HEK293T (cell line): Measurements from ENCODE around the gene CD80.
"Not testable (repeated sequence)": the region's sequence is repeated elsewhere in the genome, so short reads cannot be mapped to it uniquely, and the experiment has no call there.

Source experiments
- CTCF ChIA-PET: fragments of 350-600 bp; formaldehyde crosslinking; extraction: SDS; loops from one replicate; lab custom pipeline; 2021; ENCODE audit warnings: antibody characterized with exemption, inconsistent platforms; lab: Yijun Ruan, JAX
- POLR2A ChIA-PET: fragments of 350-600 bp; formaldehyde crosslinking; extraction: SDS; loops from one replicate; lab custom pipeline; 2020; ENCODE audit warnings: antibody characterized with exemption, inconsistent platforms; lab: Yijun Ruan, JAX
- DNase-seq: peaks from one replicate; pipeline ENCODE4 v3.0.0; 2012; ENCODE audit warnings: mixed read lengths; ENCODE audit errors: extremely low spot score
- ARNT ChIP-seq: fragments of 450-650 bp; IDR thresholded peaks from 2 replicates; pipeline ENCODE4 v1.6.1; 2017; ENCODE audit warnings: mild to moderate bottlenecking
- BHLHE40 ChIP-seq: fragments of 450-650 bp; IDR thresholded peaks from 2 replicates; pipeline ENCODE4 v1.6.1; 2016; ENCODE audit warnings: mild to moderate bottlenecking, moderate library complexity, borderline replicate concordance
- CTBP1 ChIP-seq: fragments of 450-650 bp; IDR thresholded peaks from 2 replicates; pipeline ENCODE4 v1.6.1; 2016; ENCODE audit warnings: borderline replicate concordance
- ELF4 ChIP-seq: fragments of 450-650 bp; IDR thresholded peaks from 2 replicates; pipeline ENCODE4 v1.6.1; 2017; ENCODE audit warnings: antibody characterized with exemption
- FOXA1 ChIP-seq: fragments of 450-650 bp; IDR thresholded peaks from 2 replicates; pipeline ENCODE4 v1.6.1; 2016; ENCODE audit warnings: mild to moderate bottlenecking
- FOXK2 ChIP-seq: fragments of 450-650 bp; IDR thresholded peaks from 2 replicates; pipeline ENCODE4 v1.6.1; 2016; ENCODE audit warnings: mild to moderate bottlenecking
- FOXM1 ChIP-seq: fragments of 450-650 bp; IDR thresholded peaks from 2 replicates; pipeline ENCODE4 v1.6.1; 2017; ENCODE audit warnings: mild to moderate bottlenecking, borderline replicate concordance
- HDGF ChIP-seq: fragments of 450-650 bp; IDR thresholded peaks from 2 replicates; pipeline ENCODE4 v1.6.1; 2017; ENCODE audit warnings: antibody characterized with exemption, borderline replicate concordance
- L3MBTL2 ChIP-seq: fragments of 450-650 bp; conservative IDR thresholded peaks from 2 replicates; pipeline ENCODE4 v1.6.1; 2016; ENCODE audit warnings: mild to moderate bottlenecking
- LEF1 ChIP-seq: fragments of 450-650 bp; IDR thresholded peaks from 2 replicates; pipeline ENCODE4 v1.6.1; 2017; ENCODE audit warnings: mild to moderate bottlenecking, borderline replicate concordance
- NFRKB ChIP-seq: fragments of 450-650 bp; IDR thresholded peaks from 2 replicates; pipeline ENCODE4 v1.6.1; 2016; ENCODE audit warnings: mild to moderate bottlenecking, moderate library complexity
- PKNOX1 ChIP-seq: fragments of 450-650 bp; IDR thresholded peaks from 2 replicates; pipeline ENCODE4 v1.6.1; 2016
- SP1 ChIP-seq: fragments of 450-650 bp; IDR thresholded peaks from 2 replicates; pipeline ENCODE4 v1.6.1; 2017
- SUZ12 ChIP-seq: fragments of 450-650 bp; IDR thresholded peaks from 2 replicates; pipeline ENCODE4 v1.6.1; 2016; ENCODE audit warnings: mild to moderate bottlenecking
- TARDBP ChIP-seq: fragments of 450-650 bp; IDR thresholded peaks from 2 replicates; pipeline ENCODE4 v1.6.1; 2016
- ZNF384 ChIP-seq: fragments of 450-650 bp; IDR thresholded peaks from 2 replicates; pipeline ENCODE4 v1.6.1; 2016

Gene CD80

DNA sequence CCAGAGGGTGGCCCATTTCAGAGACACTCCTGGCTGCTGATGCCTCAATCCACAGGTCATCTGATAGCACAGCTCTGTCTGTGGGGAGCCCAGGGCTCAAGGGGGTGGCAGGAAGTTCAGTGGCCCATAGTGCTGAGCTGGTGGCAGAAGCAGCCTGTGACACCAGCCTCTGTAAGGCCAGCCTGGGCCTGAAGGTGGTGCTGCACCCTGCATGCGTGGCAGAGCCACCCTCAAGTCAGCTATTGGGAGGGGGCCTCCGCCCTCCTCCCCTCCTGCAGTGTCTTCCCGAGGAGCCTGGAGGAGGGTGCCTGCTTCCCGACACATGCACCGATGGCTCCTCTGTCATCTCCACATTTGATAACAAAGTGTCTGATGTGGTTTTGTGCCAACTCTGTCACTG lies 41.3 kb upstream of the CD80 start:
- ChIA-PET CTCF (interaction anchor here (0.6 to 1.5 kb wide), 2 partner anchors 22 to 77 kb away, joined by 3 to 4 read pairs; no protein-coding TSS in a partner anchor), POLR2A (interaction anchor here (1.0 to 1.5 kb wide), 3 partner anchors 72 to 494 kb away, joined by 3 to 4 read pairs (median 3); partner anchors contain the start of gene GSK3B)
- DNase-seq = peak; percentile 54
- TF ChIP-seq PKNOX1 (no peak), SP1 (no peak), HDGF (no peak), SUZ12 (no peak), NFRKB (no peak), LEF1 (no peak), FOXA1 (no peak), FOXM1 (no peak), ELF4 (no peak), TARDBP (no peak), L3MBTL2 (no peak)

GRCh38 chr3:119599558-119600174 lies 40.3 kb upstream of the CD80 start:
- CTCF ChIA-PET = interaction anchor here (1.5 kb wide), 1 partner anchor 21 kb away, joined by 3 read pairs; no protein-coding TSS in a partner anchor
- no peak for TF ChIP-seq ARNT
- TF ChIP-seq NFRKB = no peak
- TF ChIP-seq FOXK2 = no peak
- TF ChIP-seq SP1 = no peak
- no peak for TF ChIP-seq L3MBTL2
- TF ChIP-seq ZNF384 = no peak
- no peak for TF ChIP-seq BHLHE40
- no peak for TF ChIP-seq HDGF
- POLR2A ChIA-PET = interaction anchor here (1.5 kb wide), 1 partner anchor 73 kb away, joined by 4 read pairs; no protein-coding TSS in a partner anchor
- no peak for DNase-seq

DNA sequence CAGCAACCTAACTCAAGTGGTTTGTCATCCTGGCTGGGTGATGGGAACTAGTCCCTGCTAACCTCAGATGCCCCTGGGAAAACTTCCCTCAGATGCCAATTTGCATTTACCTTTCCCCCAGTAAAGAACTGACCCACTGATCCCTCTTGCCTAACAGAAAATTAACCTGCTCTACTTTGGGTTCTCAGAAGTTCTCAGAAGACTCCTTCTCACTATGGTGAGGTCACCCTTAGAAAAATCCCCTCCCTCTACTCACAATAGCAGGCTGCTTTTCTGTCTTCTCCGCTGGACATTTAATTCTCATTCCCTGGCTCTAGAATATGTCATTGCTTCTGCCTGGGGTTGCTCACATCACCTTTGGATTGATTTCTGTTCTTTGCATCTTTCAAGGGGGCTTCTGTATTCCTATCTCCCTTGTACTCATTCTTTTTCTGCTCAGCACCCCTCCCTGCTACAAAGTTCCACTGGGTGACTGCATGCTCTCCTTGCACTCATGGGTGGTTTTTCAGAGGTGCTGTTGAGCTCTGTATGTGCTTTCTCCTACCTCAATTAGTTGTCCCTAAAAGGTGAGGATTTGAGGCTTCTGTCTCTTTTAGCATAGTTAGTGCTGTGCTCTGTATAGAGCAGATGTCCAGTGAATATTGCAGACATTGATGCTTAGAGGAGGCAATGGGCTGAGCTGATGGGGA lies 39.1 kb upstream of the CD80 start:
- ChIA-PET CTCF (no interaction called here), POLR2A (no interaction called here)
- no peak for DNase-seq
- TF ChIP-seq FOXA1 = no peak
- TF ChIP-seq ZNF384 = no peak
- no peak for TF ChIP-seq NFRKB
- TF ChIP-seq L3MBTL2 = no peak

- ChIA-PET CTCF (no interaction called here), POLR2A (no interaction called here)
- no peak for TF ChIP-seq TARDBP
- no peak for TF ChIP-seq CTBP1
- TF ChIP-seq ARNT = no peak
- no peak for TF ChIP-seq PKNOX1
- TF ChIP-seq ELF4 = no peak
- TF ChIP-seq FOXM1 = no peak
- TF ChIP-seq NFRKB = no peak
- no peak for TF ChIP-seq L3MBTL2
- TF ChIP-seq SP1 = no peak
- TF ChIP-seq ZNF384 = no peak
- no peak for TF ChIP-seq HDGF
- no peak for TF ChIP-seq FOXK2
- no peak for DNase-seq
Observed at GRCh38 chr3:119597548-119598288, 38.3 kb upstream of the CD80 start, which contains the start of gene PLA1A. Gene PLA1A, plus strand, starts transcription at chr3:119597885. Its CDS starts 29 bp downstream, at chr3:119597914.

DNA sequence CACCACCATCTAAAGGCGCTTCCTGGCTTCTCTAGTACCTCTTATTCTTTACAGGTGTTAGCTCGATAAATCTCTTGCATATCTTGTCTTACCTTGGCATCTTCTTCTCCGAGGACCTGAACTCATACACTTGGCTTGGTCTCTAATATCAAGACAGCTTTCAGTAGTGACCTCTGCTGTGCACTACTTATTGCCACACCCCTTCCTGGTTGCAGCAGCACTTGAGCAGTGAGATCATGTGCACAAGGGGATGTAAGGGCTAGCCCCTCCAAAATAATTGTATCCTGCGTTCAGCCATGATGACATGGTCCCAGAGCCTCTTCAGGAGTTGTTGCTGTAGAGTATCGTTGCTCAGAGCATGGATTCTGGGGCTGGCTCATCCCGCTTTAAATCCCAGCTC lies 37.0 kb upstream of the CD80 start:
- no peak for DNase-seq
- ChIA-PET POLR2A (no interaction called here), CTCF (no interaction called here)
- TF ChIP-seq ELF4 (no peak), L3MBTL2 (no peak), FOXK2 (no peak), SP1 (no peak), FOXA1 (no peak), TARDBP (no peak), ZNF384 (no peak), NFRKB (no peak), SUZ12 (no peak), HDGF (no peak), ARNT (no peak), LEF1 (no peak), BHLHE40 (no peak), FOXM1 (no peak)

DNA sequence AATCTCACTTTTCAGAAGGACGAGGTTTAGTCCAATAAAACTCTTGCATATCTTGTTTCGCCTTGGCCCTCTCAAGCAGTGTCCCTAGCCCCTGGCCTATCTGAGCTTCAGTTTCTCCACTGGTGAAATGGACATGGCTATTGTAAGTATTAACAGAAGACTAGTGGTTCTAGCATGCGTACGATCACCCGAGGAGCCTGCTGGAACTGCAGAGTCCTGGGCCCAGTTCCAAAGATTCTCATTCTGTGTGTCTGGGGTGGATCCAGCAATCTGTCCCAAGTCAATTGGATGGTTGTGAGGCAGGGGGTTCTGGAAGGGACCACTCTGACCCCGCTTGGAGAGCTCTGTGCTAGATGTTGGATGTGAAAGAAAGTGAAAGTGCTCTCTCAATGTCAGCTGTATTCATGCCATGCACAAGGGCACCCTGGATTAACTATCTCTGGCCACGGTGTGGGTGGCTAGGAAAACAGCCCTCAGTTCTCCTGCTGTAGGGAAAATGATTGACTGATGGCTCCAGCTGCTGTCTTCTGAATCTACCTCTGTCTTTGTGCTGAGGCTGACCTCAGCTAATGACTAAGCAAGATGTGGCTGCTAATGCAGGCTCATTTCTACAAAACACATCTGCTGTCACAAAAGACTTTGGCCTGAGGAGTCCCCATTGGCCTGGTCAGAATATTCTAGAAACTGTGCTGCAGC lies 36.4 kb upstream of the CD80 start:
- TF ChIP-seq LEF1 (no peak), BHLHE40 (no peak), HDGF (no peak), CTBP1 (no peak), NFRKB (no peak), L3MBTL2 (no peak), FOXM1 (no peak), ARNT (no peak), ELF4 (no peak), FOXK2 (no peak), SP1 (no peak), PKNOX1 (no peak), FOXA1 (no peak), SUZ12 (no peak)
- ChIA-PET CTCF (no interaction called here), POLR2A (no interaction called here)
- no peak for DNase-seq

DNA sequence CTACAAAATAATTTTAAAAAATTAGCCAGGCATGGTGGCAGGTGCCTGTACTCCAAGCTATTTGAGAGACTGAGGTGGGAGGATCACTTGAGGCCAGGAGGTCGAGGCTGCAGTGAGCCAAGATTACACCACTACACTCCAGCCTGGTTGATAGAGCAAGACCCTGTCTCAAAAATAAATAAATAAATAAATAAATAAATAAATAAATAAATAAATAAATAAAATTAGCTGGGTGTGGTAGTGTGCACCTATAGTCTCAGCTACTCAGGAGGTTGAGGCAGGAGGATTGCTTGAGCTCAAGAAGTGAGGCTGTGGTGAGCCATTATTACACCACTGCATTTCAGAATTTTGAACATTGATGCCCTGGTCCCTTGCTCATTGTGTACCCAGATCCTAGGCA lies 35.5 kb upstream of the CD80 start:
- CTCF ChIA-PET, POLR2A ChIA-PET, DNase-seq: not testable (repeated sequence)
